K562 (cell line): ENCODE measurements around the gene BRPF1. TPM values are rescaled to one million over a fixed set of nuclear protein-coding genes. Genes with fewer than 3 reads are reported as not detected.

Experiments
- ATAC-seq: fragments of 200-7000 bp; cut with Tn5 transposase; 3 replicates; pipeline ENCODE4 v1.9.1; 2020; ENCODE audit warnings: moderate library complexity
- BruUV-seq: library from RNA; stranded (reverse); fragments of 400-500 nt; replicated peaks from 2 replicates; lab custom pipeline; 2021; lab: Mats Ljungman, UMichigan
- CTCF ChIA-PET: fragments of 300-600 bp; formaldehyde crosslinking; extraction: SDS; loops from one replicate; lab custom pipeline; 2021; ENCODE audit warnings: low intra/inter-chr PET ratio; lab: Yijun Ruan, JAX
- POLR2A ChIA-PET: fragments of 300-600, 350-650 bp; sonication (Branson Sonifier 250); formaldehyde crosslinking; extraction: SDS; loops from one replicate; lab custom pipeline; 2021; ENCODE audit warnings: antibody characterized with exemption, inconsistent platforms; lab: Yijun Ruan, JAX
- DNase-seq, 4 experiments: peaks; one replicate each; pipeline versions ENCODE4 v3.0.0 to v3.0.0-alpha.2; 2011 to 2018; ENCODE audit warnings: low spot score in 3 of 4, mixed read lengths in 3 of 4; ENCODE audit errors: extremely low read depth in 1 of 4
- FAIRE-seq: peaks from 2 replicates; lab custom pipeline; 2011; peaks lifted over from hg19 to GRCh38; lab: Jason Lieb, UNC
- H2AFZ ChIP-seq: 2 replicates; pipeline ENCODE4 v1.6.0; 2011; ENCODE audit warnings: low read depth, low read length, control low read depth, inconsistent platforms
- H3K27ac ChIP-seq: fragments of 200-600 bp; 3 replicates; pipeline ENCODE4 v1.8.0; 2011; ENCODE audit warnings: low read depth, mild to moderate bottlenecking, control low read depth, inconsistent platforms, low read length, moderate library complexity, mixed read lengths; ENCODE audit errors: extremely low read depth
- H3K27me3 ChIP-seq, 2 experiments: fragments of 300-600 bp in 1 of 2; 2 replicates in 1 of 2; 3 replicates in 1 of 2; pipeline versions ENCODE4 v1.6.0 to v1.8.0; 2011; ENCODE audit warnings: inconsistent platforms in 2 of 2, low read length in 2 of 2, mild to moderate bottlenecking in 1 of 2, mixed read lengths in 1 of 2, moderate library complexity in 1 of 2; ENCODE audit not compliant: control insufficient read depth in 2 of 2, insufficient read depth in 2 of 2
- H3K36me3 ChIP-seq: fragments of 300-600 bp; 3 replicates; pipeline ENCODE4 v1.8.0; 2011; ENCODE audit warnings: mild to moderate bottlenecking, low read length, inconsistent platforms; ENCODE audit not compliant: control insufficient read depth, insufficient read depth
- H3K4me1 ChIP-seq, 2 experiments: fragments of 200-600 bp in 1 of 2; replicated peaks in 1 of 2; 2 replicates in 1 of 2; 3 replicates in 1 of 2; pipeline versions ENCODE4 v1.5.1 to v1.8.0; 2011; ENCODE audit warnings: inconsistent platforms in 2 of 2, low read length in 2 of 2, mild to moderate bottlenecking in 1 of 2, mixed read lengths in 1 of 2, moderate library complexity in 1 of 2; ENCODE audit not compliant: control insufficient read depth in 2 of 2, insufficient read depth in 2 of 2
- H3K4me2 ChIP-seq: 2 replicates; pipeline ENCODE4 v1.6.1; 2011; ENCODE audit warnings: low read length, control low read depth, inconsistent platforms, mixed read lengths; ENCODE audit not compliant: insufficient read depth
- H3K4me3 ChIP-seq: fragments of 200-600 bp; sonication (generic), shearing (Covaris generic); 2 replicates; pipeline ENCODE4 v1.5.1; 2016; ENCODE audit warnings: control low read depth, inconsistent platforms
- H3K79me2 ChIP-seq: fragments of 200-600 bp; 3 replicates; pipeline ENCODE4 v1.8.0; 2011; ENCODE audit warnings: low read length, inconsistent platforms; ENCODE audit not compliant: control insufficient read depth, insufficient read depth
- H3K9ac ChIP-seq, 2 experiments: 2 replicates each; pipeline versions ENCODE4 v1.6.0 to v1.6.1; 2011; ENCODE audit warnings: low read depth in 2 of 2, low read length in 2 of 2, control low read depth in 1 of 2, inconsistent platforms in 1 of 2, mild to moderate bottlenecking in 1 of 2, mixed read lengths in 1 of 2; ENCODE audit not compliant: insufficient read depth in 1 of 2
- H3K9me1 ChIP-seq: one replicate; pipeline ENCODE4 v1.6.0; 2011; ENCODE audit warnings: inconsistent platforms, mild to moderate bottlenecking, low read length, moderate library complexity; ENCODE audit not compliant: control insufficient read depth, insufficient read depth
- H3K9me3 ChIP-seq: replicated peaks from 2 replicates; pipeline ENCODE4 v1.5.1; 2011; ENCODE audit warnings: low read depth, low read length, inconsistent platforms; ENCODE audit not compliant: control insufficient read depth, insufficient read depth
- H4K20me1 ChIP-seq: replicated peaks from 2 replicates; pipeline ENCODE4 v1.6.1; 2011; ENCODE audit warnings: low read length, inconsistent platforms, mixed read lengths; ENCODE audit not compliant: control insufficient read depth, insufficient read depth
- BACH1 ChIP-seq: fragments of 200-800 bp; sonication (Bioruptor generic); IDR thresholded peaks from 2 replicates; pipeline ENCODE4 v1.6.1; 2016; ENCODE audit warnings: missing genetic modification characterization, missing compliant biosample characterization
- BMI1 ChIP-seq: fragments of 150-350 bp; IDR thresholded peaks from 2 replicates; pipeline ENCODE4 v1.6.1; 2014; ENCODE audit warnings: low read length
- BRF1 ChIP-seq: IDR thresholded peaks from 3 replicates; pipeline ENCODE4 v1.6.1; 2011; ENCODE audit warnings: borderline replicate concordance, mild to moderate bottlenecking; ENCODE audit not compliant: insufficient read length; ENCODE audit errors: extremely low read depth
- CBX1 ChIP-seq: sonication (generic); IDR thresholded peaks from 2 replicates; pipeline ENCODE4 v1.6.1; 2016; ENCODE audit warnings: antibody characterized with exemption, low read depth, mild to moderate bottlenecking
- CEBPG ChIP-seq, 3 experiments: fragments of 200-800 bp in 1 of 3; sonication (Bioruptor generic) in 1 of 3; sonication (generic) in 1 of 3; formaldehyde crosslinking in 1 of 3; IDR thresholded peaks in 2 of 3; conservative IDR thresholded peaks in 1 of 3; 2 replicates each; pipeline versions ENCODE4 v1.6.1 to v1.8.0; 2016 to 2022; ENCODE audit warnings: missing compliant biosample characterization in 2 of 3, missing genetic modification characterization in 2 of 3, mild to moderate bottlenecking in 1 of 3, missing genetic modification reagents in 1 of 3
- ELK3 ChIP-seq: fragments of 450-650 bp; formaldehyde crosslinking; IDR thresholded peaks from 2 replicates; pipeline ENCODE4 v1.4.0; 2020; ENCODE audit warnings: mild to moderate bottlenecking
- ETS2 ChIP-seq: IDR thresholded peaks from 2 replicates; pipeline ENCODE4 v1.6.1; 2016; ENCODE audit warnings: borderline replicate concordance, missing genetic modification characterization, mild to moderate bottlenecking, moderate library complexity, missing compliant biosample characterization; ENCODE audit not compliant: poor library complexity, severe bottlenecking
- GABPB2 ChIP-seq: fragments of 250-450 bp; sonication (Bioruptor Pico); conservative IDR thresholded peaks from 2 replicates; pipeline ENCODE4 v1.5.1; 2021; ENCODE audit warnings: mild to moderate bottlenecking
- HDAC1 ChIP-seq, 2 experiments: fragments of 450-650 bp; IDR thresholded peaks; 2 replicates each; pipeline ENCODE4 v1.6.1; 2016 to 2017; ENCODE audit warnings: inconsistent platforms in 1 of 2, mild to moderate bottlenecking in 1 of 2, moderate library complexity in 1 of 2
- HLTF ChIP-seq: fragments of 450-650 bp; IDR thresholded peaks from 2 replicates; pipeline ENCODE4 v1.6.1; 2016
- MTA2 ChIP-seq: fragments of 450-650 bp; IDR thresholded peaks from 2 replicates; pipeline ENCODE4 v1.6.1; 2016; ENCODE audit warnings: low read depth
- RBM25 ChIP-seq: fragments of 200-400 bp; formaldehyde crosslinking; IDR thresholded peaks from 2 replicates; pipeline ENCODE4 v1.6.1; 2018; ENCODE audit warnings: low read length, low read depth, moderate library complexity; ENCODE audit not compliant: severe bottlenecking
- SIRT6 ChIP-seq: IDR thresholded peaks from one replicate; pipeline ENCODE4 v1.6.1; 2012; ENCODE audit warnings: low read depth, mild to moderate bottlenecking, control low read depth, inconsistent platforms, low read length, moderate library complexity
- SPI1 ChIP-seq: IDR thresholded peaks from 2 replicates; pipeline ENCODE4 v1.6.1; 2011; ENCODE audit warnings: low read depth, low read length, control low read depth, borderline replicate concordance
- THRAP3 ChIP-seq: fragments of 450-650 bp; IDR thresholded peaks from 2 replicates; pipeline ENCODE4 v1.6.1; 2016; ENCODE audit warnings: mild to moderate bottlenecking, inconsistent platforms, borderline replicate concordance
- XRCC5 ChIP-seq: fragments of 200-400 bp; formaldehyde crosslinking; IDR thresholded peaks from 2 replicates; pipeline ENCODE4 v1.6.1; 2017; ENCODE audit warnings: low read depth, mild to moderate bottlenecking, low read length
- ZNF140 ChIP-seq: fragments of 250-450 bp; sonication (Bioruptor Pico); IDR thresholded peaks from 2 replicates; pipeline ENCODE4 v1.8.0; 2021; ENCODE audit warnings: moderate library complexity, mild to moderate bottlenecking, inconsistent platforms
- ZNF217 ChIP-seq: sonication (generic); formaldehyde crosslinking; IDR thresholded peaks from 2 replicates; pipeline ENCODE4 v1.8.0; 2022; ENCODE audit warnings: mild to moderate bottlenecking, missing genetic modification reagents
- ZNF324 ChIP-seq: fragments of 250-450 bp; sonication (Bioruptor Pico); IDR thresholded peaks from 2 replicates; pipeline ENCODE4 v1.4.0; 2020; ENCODE audit warnings: mild to moderate bottlenecking
- ZNF444 ChIP-seq: fragments of 250-450 bp; sonication (Bioruptor Pico); IDR thresholded peaks from 2 replicates; pipeline ENCODE4 v1.4.0; 2020; ENCODE audit warnings: mild to moderate bottlenecking, moderate library complexity
- WGBS: fragments of 100-300 bp; shearing (Covaris generic); methylation state at CpG from one replicate; pipeline ENCODE4 v1.1.6; 2016; ENCODE audit warnings: low coverage, mixed read lengths; ENCODE audit not compliant: insufficient coverage; ENCODE audit errors: missing lambda C conversion rate; 5-methylcytosine and 5-hydroxymethylcytosine counted together
- in situ Hi-C: fragments of 300-500 bp; cut with MboI; formaldehyde crosslinking; loops from 4 replicates; pipeline ENCODE4 v1.15.0; 2018; ENCODE audit warnings: inconsistent platforms, mixed read lengths
- intact Hi-C: fragments of 100-400 bp; cut with micrococcal nuclease; formaldehyde crosslinking; loops from 2 replicates; pipeline ENCODE4 v1.14.2; 2022
- polyA plus RNA-seq, 8 experiments: library from polyadenylated mRNA; depleted of rRNA in 4 of 8; stranded (reverse) in 5 of 8; unstranded in 3 of 8; fragments of >200 nt; fragmentation: Nextera tagmentation in 2 of 8; fragmentation: Illumina TruSeq in 1 of 8; extraction: Ambion mirVana in 2 of 8; extraction: Trizol in 1 of 8; gene quantifications; 2 replicates each; pipeline versions ENCODE4 v1.2.1 to v1.2.3, GENCODE V29; 2011 to 2014; ENCODE audit warnings: inconsistent platforms in 1 of 8, missing spikeins in 1 of 8
- total RNA-seq, 7 experiments: library from RNA; depleted of rRNA in 6 of 7; stranded (reverse); fragments of >200 nt in 6 of 7; fragmentation: Illumina TruSeq in 2 of 7; extraction: Trizol in 2 of 7; gene quantifications; 2 replicates each; pipeline versions ENCODE4 v1.2.1 to v1.2.3, GENCODE V29; 2011 to 2021; ENCODE audit warnings: low replicate concordance in 1 of 7

BRPF1 gene
- total and polyA plus RNA-seq, 9 of the 15 experiments (the other 6 are each of a cell fraction or from before 2014, with no cell fraction given), result 1.1 to 40.2 (median 23.5) TPM

GRCh38 chr3:9750556-9751411, 19.2 kb downstream of the BRPF1 start (continued):
- TF ChIP-seq RBM25 (peak; percentile 99), HDAC1 (IDR thresholded peaks at IDR 0.05) (peak in 1 of 2 experiments; percentile 50; a peak in 1 of 4 replicates), XRCC5 (no peak), CBX1 (peak; percentile 68; the same call in 1 of the 2 replicates)

GRCh38 chr3:9754678-9755077, 23.1 kb downstream of the BRPF1 start:
- Histone ChIP-seq H3K9me1 (no peaks in the 10 kb centered on the region), H4K20me1 (no peaks in the 10 kb centered on the region), H3K27ac (no peak overlapping the region), H3K9ac (peak overlapping the region in 1 of 2 experiments; percentile 37; a peak in 2 of 4 replicates), H3K4me2 (no peak overlapping the region), H2AFZ (no peak overlapping the region), H3K79me2 (peaks cover 16% of the 10 kb centered on the region), H3K4me3 (no peak overlapping the region), H3K4me1 (peaks cover 9 to 24% of the 10 kb centered on the region in 2 experiments; a peak in 4 of 5 replicates), H3K36me3 (peaks cover 57% of the 10 kb centered on the region), H3K27me3 (no peaks in the 10 kb centered on the region), H3K9me3 (no peaks in the 10 kb centered on the region)
- 87% methylated on average over 8 of the region's 8 CpGs for WGBS
- no peak for DNase-seq
- in situ Hi-C loops, result no loop called here
- no peak for FAIRE-seq
- no TSS peak for BruUV-seq
- intact Hi-C loops, result no loop called here
- CTCF ChIA-PET, result no interaction called here
- no peak for ATAC-seq
- POLR2A ChIA-PET, result interaction anchor here (0.9 to 1.7 kb wide), 7 partner anchors 9 to 122 kb away, joined by 3 to 8 read pairs (median 5); no protein-coding TSS in a partner anchor
- TF ChIP-seq BMI1, result no peak
- no peak for TF ChIP-seq ZNF217 (CRISPR knock-in tag)
- TF ChIP-seq ZNF324 (CRISPR knock-in tag), result no peak
- TF ChIP-seq THRAP3, result no peak
- TF ChIP-seq ZNF140, result no peak
- no peak for TF ChIP-seq CEBPG (CRISPR knock-in tag; IDR thresholded peaks at IDR 0.05)
- TF ChIP-seq CEBPG (tag; conservative IDR thresholded peaks at IDR 0.05 in 1 of 2, IDR thresholded peaks at IDR 0.05 in 1 of 2), result no peak
- no peak for TF ChIP-seq MTA2
- TF ChIP-seq ELK3 (CRISPR knock-in tag), result no peak
- no peak for TF ChIP-seq ETS2
- TF ChIP-seq ZNF444, result no peak
- TF ChIP-seq HLTF, result no peak
- no peak for TF ChIP-seq GABPB2
- no peak for TF ChIP-seq SPI1
- TF ChIP-seq BACH1 (tag), result no peak
- TF ChIP-seq SIRT6, result no peak
- no peak for TF ChIP-seq BRF1
